Mucosa of descending colon (tissue), 3 donors: ENCODE results near the gene SOS2. TPM values are rescaled to one million over a fixed set of nuclear protein-coding genes. Genes with fewer than 3 reads are reported as not detected.

Experiments used
- ATAC-seq: fragments of 200-7000 bp; cut with Tn5 transposase; one replicate; pipeline ENCODE4 v1.9.1; 2020; ENCODE audit warnings: mild to moderate bottlenecking, moderate library complexity
- DNase-seq, 3 donors: peaks; one replicate each; pipeline ENCODE4 v3.0.0-alpha.2; 2020
- H3K36me3 ChIP-seq: fragments of 200-600 bp; one replicate; pipeline ENCODE4 v1.8.0; 2021; ENCODE audit warnings: low read depth, mild to moderate bottlenecking
- H3K4me1 ChIP-seq: fragments of 200-600 bp; one replicate; pipeline ENCODE4 v1.8.0; 2021; ENCODE audit warnings: low read depth, mild to moderate bottlenecking
- H3K4me3 ChIP-seq: fragments of 200-600 bp; one replicate; pipeline ENCODE4 v1.8.0; 2021; ENCODE audit warnings: mild to moderate bottlenecking
- H3K9me3 ChIP-seq: fragments of 200-600 bp; one replicate; pipeline ENCODE4 v1.8.0; 2021; ENCODE audit warnings: mild to moderate bottlenecking
- CTCF ChIP-seq: fragments of 200-600 bp; IDR thresholded peaks from one replicate; pipeline ENCODE4 v1.8.0; 2022; ENCODE audit warnings: antibody characterized with exemption, mild to moderate bottlenecking
- intact Hi-C, 2 donors: fragments of 100-400 bp; cut with DNase I in 1 of 2; cut with micrococcal nuclease in 1 of 2; formaldehyde crosslinking; loops; one replicate each; pipeline versions ENCODE4 v1.11.0 to v1.11.1; 2022; cut with DNase I, micrococcal nuclease
- total RNA-seq, 3 donors: library from RNA; stranded (reverse); fragmentation: NEBNext Ultra II Directional in 2 of 3; extraction: Animal tissue kit (Norgen Biotek cat#: 25700) in 2 of 3; gene quantifications; one replicate each; pipeline versions ENCODE4 v1.2.1 to v1.2.4, GENCODE V29; 2021 to 2023
- donor health status: DM: no; HTN: no; CAD: no; lungs with moderate emphysema.
- donor health status: DM: no; HTN: no; CAD: no.
- donor health status: DM: no; HTN: yes; CAD: no.

SOS2 gene
- total RNA-seq, 3 donors from 2014 or later, result 38.0 to 60.2 (median 44.4) TPM

GRCh38 chr14:50262865-50263264 is 31.5 kb upstream of the SOS2 start:
- ATAC-seq (no peak), DNase-seq (no peak)
- no peaks in the 10 kb centered on the region for H3K4me1 ChIP-seq
- H3K9me3 ChIP-seq, result no peaks in the 10 kb centered on the region
- H3K4me3 ChIP-seq, result no peak overlapping the region
- no peaks in the 10 kb centered on the region for H3K36me3 ChIP-seq
- intact Hi-C loops, result no loop called here
- TF ChIP-seq CTCF, result no peak

GRCh38 chr14:50260511-50260910 is 29.1 kb upstream of the SOS2 start:
- TF ChIP-seq CTCF, result no peak
- DNase-seq (peak in 1 of 3 donors; percentile 16), ATAC-seq (peak; percentile 27)
- intact Hi-C loops, result no loop called here
- H3K4me3 ChIP-seq, result no peak overlapping the region
- no peaks in the 10 kb centered on the region for H3K4me1 ChIP-seq
- H3K36me3 ChIP-seq, result no peaks in the 10 kb centered on the region
- no peaks in the 10 kb centered on the region for H3K9me3 ChIP-seq

GRCh38 chr14:50260072-50260471 is 28.7 kb upstream of the SOS2 start:
- TF ChIP-seq CTCF, result no peak
- ATAC-seq (no peak), DNase-seq (no peak)
- H3K9me3 ChIP-seq, result no peaks in the 10 kb centered on the region
- no peaks in the 10 kb centered on the region for H3K4me1 ChIP-seq
- no peaks in the 10 kb centered on the region for H3K36me3 ChIP-seq
- intact Hi-C loops, result no loop called here
- no peak overlapping the region for H3K4me3 ChIP-seq

GRCh38 chr14:50257732-50258131 is 26.4 kb upstream of the SOS2 start:
- H3K4me1 ChIP-seq, result no peaks in the 10 kb centered on the region
- no peak for TF ChIP-seq CTCF
- intact Hi-C loops, result no loop called here
- H3K9me3 ChIP-seq, result no peaks in the 10 kb centered on the region
- DNase-seq, result no peak
- no peak overlapping the region for H3K4me3 ChIP-seq
- ATAC-seq, result no peak
- no peaks in the 10 kb centered on the region for H3K36me3 ChIP-seq

DNA sequence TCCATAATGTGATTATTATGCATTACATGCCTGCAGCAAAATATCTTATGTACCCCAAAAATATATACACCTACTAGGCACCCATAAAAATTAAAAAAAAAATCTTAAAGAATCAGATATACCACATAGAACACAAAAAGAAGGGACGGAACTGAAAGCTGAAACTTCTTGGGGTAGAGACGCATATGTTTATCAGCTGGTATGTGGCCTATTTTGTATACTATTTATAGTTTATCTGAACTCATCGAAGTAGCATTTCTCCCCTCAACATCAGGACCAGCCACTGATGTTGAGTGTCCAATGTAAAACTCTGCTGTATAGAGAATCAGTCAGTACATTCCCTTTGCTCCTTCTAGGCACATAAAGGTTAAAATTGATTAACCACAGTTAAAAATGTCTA is 22.9 kb upstream of the SOS2 start:
- Histone ChIP-seq H3K4me3 (no peak overlapping the region), H3K36me3 (no peaks in the 10 kb centered on the region), H3K4me1 (no peaks in the 10 kb centered on the region), H3K9me3 (no peaks in the 10 kb centered on the region)
- intact Hi-C loops, result no loop called here
- no peak for DNase-seq
- no peak for ATAC-seq
- no peak for TF ChIP-seq CTCF

GRCh38 chr14:50249136-50249775 is 17.9 kb upstream of the SOS2 start:
- DNase-seq, result no peak
- Histone ChIP-seq H3K9me3 (no peaks in the 10 kb centered on the region), H3K4me3 (no peak overlapping the region), H3K36me3 (no peaks in the 10 kb centered on the region), H3K4me1 (no peaks in the 10 kb centered on the region)
- ATAC-seq, result no peak
- intact Hi-C loops, result no loop called here
- no peak for TF ChIP-seq CTCF
